Right lobe of liver (tissue), 4 donors: Measurements from ENCODE around the gene USP9X.

Source experiments
- POLR2A ChIP-seq: fragments of 450-650 bp; IDR thresholded peaks from one replicate; pipeline ENCODE4 v1.6.1; 2017; ENCODE audit warnings: antibody characterized with exemption, mild to moderate bottlenecking
- TF ChIP-seq, protein P1 (sequence below), 4 donors: fragments of 200-600 bp in 3 of 4; fragments of 450-650 bp in 1 of 4; IDR thresholded peaks; one replicate each; pipeline versions ENCODE4 v1.5.1 to v1.8.0; 2016 to 2022; ENCODE audit warnings: antibody characterized with exemption in 4 of 4, mild to moderate bottlenecking in 2 of 4
- donor health status: DM: no; HTN: no; CAD: no.
- donor health status: DM: no; HTN: no; CAD: no.
- donor health status: DM: no; HTN: yes; CAD: no.

DNA sequence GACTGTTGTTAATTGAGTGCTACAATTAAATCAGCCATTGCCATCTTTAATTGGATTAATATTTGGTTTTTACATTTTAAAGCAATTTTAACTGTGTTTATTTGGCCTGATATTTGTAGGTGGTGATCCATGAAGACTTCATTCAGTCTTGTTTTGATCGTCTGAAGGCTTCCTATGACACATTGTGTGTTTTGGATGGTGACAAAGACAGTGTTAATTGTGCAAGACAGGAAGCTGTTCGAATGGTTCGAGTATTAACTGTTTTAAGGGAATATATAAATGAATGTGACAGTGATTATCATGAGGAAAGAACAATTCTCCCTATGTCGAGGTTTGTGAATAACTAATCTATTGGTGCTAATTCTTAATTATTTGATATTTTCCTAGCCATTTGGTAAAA is 82.6 kb downstream of the USP9X start:
- TF ChIP-seq, protein P1, sequence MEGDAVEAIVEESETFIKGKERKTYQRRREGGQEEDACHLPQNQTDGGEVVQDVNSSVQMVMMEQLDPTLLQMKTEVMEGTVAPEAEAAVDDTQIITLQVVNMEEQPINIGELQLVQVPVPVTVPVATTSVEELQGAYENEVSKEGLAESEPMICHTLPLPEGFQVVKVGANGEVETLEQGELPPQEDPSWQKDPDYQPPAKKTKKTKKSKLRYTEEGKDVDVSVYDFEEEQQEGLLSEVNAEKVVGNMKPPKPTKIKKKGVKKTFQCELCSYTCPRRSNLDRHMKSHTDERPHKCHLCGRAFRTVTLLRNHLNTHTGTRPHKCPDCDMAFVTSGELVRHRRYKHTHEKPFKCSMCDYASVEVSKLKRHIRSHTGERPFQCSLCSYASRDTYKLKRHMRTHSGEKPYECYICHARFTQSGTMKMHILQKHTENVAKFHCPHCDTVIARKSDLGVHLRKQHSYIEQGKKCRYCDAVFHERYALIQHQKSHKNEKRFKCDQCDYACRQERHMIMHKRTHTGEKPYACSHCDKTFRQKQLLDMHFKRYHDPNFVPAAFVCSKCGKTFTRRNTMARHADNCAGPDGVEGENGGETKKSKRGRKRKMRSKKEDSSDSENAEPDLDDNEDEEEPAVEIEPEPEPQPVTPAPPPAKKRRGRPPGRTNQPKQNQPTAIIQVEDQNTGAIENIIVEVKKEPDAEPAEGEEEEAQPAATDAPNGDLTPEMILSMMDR (IDR thresholded peaks at IDR 0.05) = no peak
- TF ChIP-seq POLR2A = no peak
